ENCODE data around the gene GATD1. TPM values are rescaled to one million over a fixed set of nuclear protein-coding genes. Genes with fewer than 3 reads are reported as not detected.

Gene GATD1
- total and polyA plus RNA-seq, 9 of the 15 experiments (the other 6 are each of a cell fraction or from before 2014, with no cell fraction given), result 2.8 to 144 (median 36.9) TPM

- TF ChIP-seq SP2 (IDR thresholded peaks at IDR 0.05; ENCODE audit: extremely low read depth, low read depth, low read length, poor library complexity, severe bottlenecking) (no peak), MTA2 (IDR thresholded peaks at IDR 0.05; ENCODE audit: low read depth) (no peak), HEY1 (CRISPR knock-in tag; IDR thresholded peaks at IDR 0.05; ENCODE audit: borderline replicate concordance) (no peak), SETDB1 (IDR thresholded peaks at IDR 0.05; ENCODE audit: low read length) (no peak), SMARCE1 (IDR thresholded peaks at IDR 0.05) (no peak), POLR3A (IDR thresholded peaks at IDR 0.05; ENCODE audit: borderline replicate concordance, extremely low read depth, insufficient read depth, insufficient read length) (no peak), ZNF696 (CRISPR knock-in tag; conservative IDR thresholded peaks at IDR 0.05) (no peak), NFIX (CRISPR knock-in tag; IDR thresholded peaks at IDR 0.05; ENCODE audit: low read depth) (no peak), GTF3C2 (IDR thresholded peaks at IDR 0.05; ENCODE audit: borderline replicate concordance, extremely low read depth, insufficient read length) (no peak), NUFIP1 (IDR thresholded peaks at IDR 0.05; ENCODE audit: partially characterized antibody) (no peak), NCOA6 (IDR thresholded peaks at IDR 0.05) (no peak), ZNF561 (CRISPR knock-in tag; conservative IDR thresholded peaks at IDR 0.05) (no peak), GATAD2A (IDR thresholded peaks at IDR 0.05) (no peak), ZNF639 (CRISPR knock-in tag; conservative IDR thresholded peaks at IDR 0.05 in 1 of 2, IDR thresholded peaks at IDR 0.05 in 1 of 2) (peak in 1 of 2 experiments; percentile 55; a peak in 1 of 4 replicates), ZFP1 (CRISPR knock-in tag; IDR thresholded peaks at IDR 0.05) (no peak)
- TF ChIP-seq, protein P1, sequence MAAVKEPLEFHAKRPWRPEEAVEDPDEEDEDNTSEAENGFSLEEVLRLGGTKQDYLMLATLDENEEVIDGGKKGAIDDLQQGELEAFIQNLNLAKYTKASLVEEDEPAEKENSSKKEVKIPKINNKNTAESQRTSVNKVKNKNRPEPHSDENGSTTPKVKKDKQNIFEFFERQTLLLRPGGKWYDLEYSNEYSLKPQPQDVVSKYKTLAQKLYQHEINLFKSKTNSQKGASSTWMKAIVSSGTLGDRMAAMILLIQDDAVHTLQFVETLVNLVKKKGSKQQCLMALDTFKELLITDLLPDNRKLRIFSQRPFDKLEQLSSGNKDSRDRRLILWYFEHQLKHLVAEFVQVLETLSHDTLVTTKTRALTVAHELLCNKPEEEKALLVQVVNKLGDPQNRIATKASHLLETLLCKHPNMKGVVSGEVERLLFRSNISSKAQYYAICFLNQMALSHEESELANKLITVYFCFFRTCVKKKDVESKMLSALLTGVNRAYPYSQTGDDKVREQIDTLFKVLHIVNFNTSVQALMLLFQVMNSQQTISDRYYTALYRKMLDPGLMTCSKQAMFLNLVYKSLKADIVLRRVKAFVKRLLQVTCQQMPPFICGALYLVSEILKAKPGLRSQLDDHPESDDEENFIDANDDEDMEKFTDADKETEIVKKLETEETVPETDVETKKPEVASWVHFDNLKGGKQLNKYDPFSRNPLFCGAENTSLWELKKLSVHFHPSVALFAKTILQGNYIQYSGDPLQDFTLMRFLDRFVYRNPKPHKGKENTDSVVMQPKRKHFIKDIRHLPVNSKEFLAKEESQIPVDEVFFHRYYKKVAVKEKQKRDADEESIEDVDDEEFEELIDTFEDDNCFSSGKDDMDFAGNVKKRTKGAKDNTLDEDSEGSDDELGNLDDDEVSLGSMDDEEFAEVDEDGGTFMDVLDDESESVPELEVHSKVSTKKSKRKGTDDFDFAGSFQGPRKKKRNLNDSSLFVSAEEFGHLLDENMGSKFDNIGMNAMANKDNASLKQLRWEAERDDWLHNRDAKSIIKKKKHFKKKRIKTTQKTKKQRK (IDR thresholded peaks at IDR 0.05; ENCODE audit: borderline replicate concordance, low read depth, low read length), result no peak
- TF ChIP-seq, protein P2, sequence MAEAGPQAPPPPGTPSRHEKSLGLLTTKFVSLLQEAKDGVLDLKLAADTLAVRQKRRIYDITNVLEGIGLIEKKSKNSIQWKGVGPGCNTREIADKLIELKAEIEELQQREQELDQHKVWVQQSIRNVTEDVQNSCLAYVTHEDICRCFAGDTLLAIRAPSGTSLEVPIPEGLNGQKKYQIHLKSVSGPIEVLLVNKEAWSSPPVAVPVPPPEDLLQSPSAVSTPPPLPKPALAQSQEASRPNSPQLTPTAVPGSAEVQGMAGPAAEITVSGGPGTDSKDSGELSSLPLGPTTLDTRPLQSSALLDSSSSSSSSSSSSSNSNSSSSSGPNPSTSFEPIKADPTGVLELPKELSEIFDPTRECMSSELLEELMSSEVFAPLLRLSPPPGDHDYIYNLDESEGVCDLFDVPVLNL (CRISPR knock-in tag; IDR thresholded peaks at IDR 0.05; ENCODE audit: low read depth), result no peak
These were observed 29.9 kb downstream of the GATD1 start, which contains the start of gene TALDO1 (continued) for GRCh38 chr11:747158-748006.

Measured in K562 (cell line).